PC-3 (cell line): ENCODE data around the gene UROS. TPM values are rescaled to one million over a fixed set of nuclear protein-coding genes. Genes with fewer than 3 reads are reported as not detected.

Source experiments
- ATAC-seq: fragments of 200-7000 bp; cut with Tn5 transposase; 2 replicates; pipeline ENCODE4 v1.9.1; 2020; ENCODE audit warnings: mild to moderate bottlenecking, moderate library complexity
- BruUV-seq: library from RNA; stranded (reverse); fragments of 400-500 nt; replicated peaks from 2 replicates; lab custom pipeline; 2021; lab: Mats Ljungman, UMichigan
- CTCF ChIA-PET: fragments of 300-600 bp; sonication (Branson Sonifier 250); formaldehyde crosslinking; loops from one replicate; lab custom pipeline; 2022; ENCODE audit warnings: antibody characterized with exemption; lab: Charles Lee
- POLR2A ChIA-PET: fragments of 300-600 bp; sonication (Branson Sonifier 250); formaldehyde crosslinking; loops from one replicate; lab custom pipeline; 2022; ENCODE audit warnings: antibody characterized with exemption; ENCODE audit not compliant: unreplicated experiment; lab: Charles Lee
- DNase-seq: peaks from one replicate; pipeline ENCODE4 v3.0.0-alpha.2; 2015
- H2AFZ ChIP-seq: fragments of 300-600 bp; sonication (generic); 2 replicates; pipeline ENCODE4 v1.6.0; 2016; ENCODE audit warnings: antibody characterized with exemption, low read length
- H3F3A ChIP-seq: fragments of 300-600 bp; sonication (generic); one replicate; pipeline ENCODE4 v1.6.0; 2017; ENCODE audit warnings: antibody characterized with exemption, low read length, control low read depth, mild to moderate bottlenecking; ENCODE audit not compliant: unreplicated experiment
- H3K27ac ChIP-seq: fragments of 300-600 bp; sonication (generic); 2 replicates; pipeline ENCODE4 v1.5.1; 2016; ENCODE audit warnings: mild to moderate bottlenecking, low read length
- H3K27me3 ChIP-seq: fragments of 300-600 bp; sonication (generic); 2 replicates; pipeline ENCODE4 v1.6.1; 2016; ENCODE audit warnings: low read length, mixed read lengths
- H3K36me3 ChIP-seq: fragments of 300-600 bp; sonication (generic); 2 replicates; pipeline ENCODE4 v1.6.1; 2016; ENCODE audit warnings: low read depth, mixed run types, low read length, mixed read lengths
- H3K4me1 ChIP-seq: fragments of 300-600 bp; sonication (generic); 2 replicates; pipeline ENCODE4 v1.5.1; 2016; ENCODE audit warnings: low read length; ENCODE audit not compliant: insufficient read depth
- H3K4me2 ChIP-seq: fragments of 300-600 bp; sonication (generic); 2 replicates; pipeline ENCODE4 v1.6.0; 2016; ENCODE audit warnings: low read length
- H3K4me3 ChIP-seq: fragments of 300-600 bp; sonication (generic); 2 replicates; pipeline ENCODE4 v1.5.1; 2016; ENCODE audit warnings: mild to moderate bottlenecking, low read length, mixed read lengths
- H3K79me2 ChIP-seq: fragments of 300-600 bp; sonication (generic); 2 replicates; pipeline ENCODE4 v1.6.1; 2017; ENCODE audit warnings: low read length, mixed read lengths
- H3K9ac ChIP-seq: fragments of 300-600 bp; sonication (generic); 2 replicates; pipeline ENCODE4 v1.6.0; 2016; ENCODE audit warnings: mild to moderate bottlenecking, low read length
- H3K9me2 ChIP-seq: fragments of 300-600 bp; sonication (generic); replicated peaks from 2 replicates; pipeline ENCODE4 v1.6.1; 2016; ENCODE audit warnings: mixed run types, low read length, mixed read lengths
- H3K9me3 ChIP-seq: fragments of 300-600 bp; sonication (generic); 2 replicates; pipeline ENCODE4 v1.6.1; 2016; ENCODE audit warnings: low read length, mixed read lengths
- H4K20me1 ChIP-seq: fragments of 300-600 bp; sonication (generic); 2 replicates; pipeline ENCODE4 v1.6.1; 2016; ENCODE audit warnings: low read length, mixed read lengths
- CTCF ChIP-seq: fragments of 300-600 bp; sonication (generic); conservative IDR thresholded peaks from 2 replicates; pipeline ENCODE4 v1.5.1; 2017; ENCODE audit warnings: antibody characterized with exemption, low read depth, mild to moderate bottlenecking, low read length
- EZH2 ChIP-seq: fragments of 300-600 bp; sonication (generic); IDR thresholded peaks from one replicate; pipeline ENCODE4 v1.6.1; 2017; ENCODE audit warnings: antibody characterized with exemption, mild to moderate bottlenecking, low read length; ENCODE audit not compliant: unreplicated experiment
- EZH2phosphoT487 ChIP-seq: fragments of 300-600 bp; sonication (generic); IDR thresholded peaks from 2 replicates; pipeline ENCODE4 v1.6.1; 2018; ENCODE audit warnings: mild to moderate bottlenecking, antibody characterized with exemption, low read length, borderline replicate concordance
- intact Hi-C: fragments of 100-400 bp; cut with micrococcal nuclease; formaldehyde crosslinking; loops from 2 replicates; pipeline ENCODE4 v1.9.0; 2023
- total RNA-seq: library from RNA; depleted of rRNA; stranded (reverse); fragments of >200 nt; gene quantifications from 2 replicates; pipeline ENCODE4 v1.2.3, GENCODE V29; 2014

The UROS gene
- total RNA-seq, 1 experiment from 2014 or later = 50.6 TPM

GRCh38 chr10:125781374-125781773 is 41.7 kb downstream of the UROS start:
- Histone ChIP-seq H3K27me3 (no peaks in the 10 kb centered on the region), H3K9me2 (no peaks in the 10 kb centered on the region), H3F3A (no peaks in the 10 kb centered on the region), H3K4me2 (no peak overlapping the region), H2AFZ (no peak overlapping the region), H4K20me1 (no peaks in the 10 kb centered on the region), H3K79me2 (no peaks in the 10 kb centered on the region), H3K4me1 (no peaks in the 10 kb centered on the region), H3K27ac (no peak overlapping the region), H3K4me3 (no peak overlapping the region), H3K9me3 (no peaks in the 10 kb centered on the region), H3K36me3 (no peaks in the 10 kb centered on the region), H3K9ac (no peak overlapping the region)
- no peak for ATAC-seq
- TF ChIP-seq CTCF (no peak), EZH2phosphoT487 (no peak), EZH2 (no peak)
- ChIA-PET POLR2A (no interaction called here), CTCF (no interaction called here)
- intact Hi-C loops = no loop called here
- no TSS peak for BruUV-seq
- no peak for DNase-seq

- CTCF ChIA-PET = no interaction called here
- intact Hi-C loops = no loop called here
- Histone ChIP-seq H2AFZ (no peak overlapping the region), H3K27ac (no peak overlapping the region), H3K36me3 (no peaks in the 10 kb centered on the region), H4K20me1 (no peaks in the 10 kb centered on the region), H3K27me3 (no peaks in the 10 kb centered on the region), H3K9me2 (no peaks in the 10 kb centered on the region), H3K9ac (no peak overlapping the region), H3K4me1 (no peaks in the 10 kb centered on the region), H3F3A (no peaks in the 10 kb centered on the region), H3K9me3 (no peaks in the 10 kb centered on the region), H3K79me2 (no peaks in the 10 kb centered on the region), H3K4me2 (no peak overlapping the region), H3K4me3 (no peak overlapping the region)
- ATAC-seq = no peak
- BruUV-seq = no TSS peak
- no peak for TF ChIP-seq CTCF
- no peak for TF ChIP-seq EZH2phosphoT487
- TF ChIP-seq EZH2 = no peak
- DNase-seq = no peak
- POLR2A ChIA-PET = no interaction called here
Observed at GRCh38 chr10:125779403-125780327, 43.4 kb downstream of the UROS start.

GRCh38 chr10:125778556-125778955 is 44.5 kb downstream of the UROS start:
- TF ChIP-seq EZH2phosphoT487 (no peak), CTCF (no peak), EZH2 (no peak)
- no peaks in the 10 kb centered on the region for H3F3A ChIP-seq
- no peaks in the 10 kb centered on the region for H3K9me3 ChIP-seq
- intact Hi-C loops = no loop called here
- no peaks in the 10 kb centered on the region for H3K36me3 ChIP-seq
- no peaks in the 10 kb centered on the region for H3K9me2 ChIP-seq
- no peak overlapping the region for H3K4me3 ChIP-seq
- no TSS peak for BruUV-seq
- H3K9ac ChIP-seq = no peak overlapping the region
- CTCF ChIA-PET = no interaction called here
- no peaks in the 10 kb centered on the region for H3K79me2 ChIP-seq
- no peak overlapping the region for H3K27ac ChIP-seq
- POLR2A ChIA-PET = no interaction called here
- H3K4me2 ChIP-seq = no peak overlapping the region
- no peaks in the 10 kb centered on the region for H3K27me3 ChIP-seq
- H3K4me1 ChIP-seq = no peaks in the 10 kb centered on the region
- H2AFZ ChIP-seq = no peak overlapping the region
- DNase-seq = no peak
- no peaks in the 10 kb centered on the region for H4K20me1 ChIP-seq
- no peak for ATAC-seq
